ENCODE results near the gene MAEL. TPM values are rescaled to one million over a fixed set of nuclear protein-coding genes. Genes with fewer than 3 reads are reported as not detected.

The MAEL gene
- total RNA-seq, 1 donor from 2014 or later = not detected

DNA sequence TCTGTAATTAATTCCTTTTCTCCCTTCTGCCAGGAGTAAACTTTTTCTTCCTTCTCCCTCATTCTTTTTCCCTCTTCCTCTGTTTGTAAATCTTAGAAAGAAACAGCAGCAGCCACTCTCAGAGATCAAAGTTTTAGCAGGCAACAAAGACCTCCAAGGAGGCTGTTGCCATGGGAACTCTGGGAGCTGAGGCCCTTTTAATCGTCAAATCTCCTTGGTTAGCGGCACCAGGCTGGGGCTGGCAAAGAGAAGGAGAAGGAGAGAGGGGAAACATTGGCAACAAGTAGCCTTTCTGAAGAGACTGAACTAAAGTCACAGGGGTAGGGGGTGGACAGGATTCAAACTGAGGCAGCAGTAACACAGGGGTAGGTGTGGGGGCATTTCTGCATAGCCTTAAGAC lies 38.9 kb upstream of the MAEL start:
- TF ChIP-seq, protein P1, sequence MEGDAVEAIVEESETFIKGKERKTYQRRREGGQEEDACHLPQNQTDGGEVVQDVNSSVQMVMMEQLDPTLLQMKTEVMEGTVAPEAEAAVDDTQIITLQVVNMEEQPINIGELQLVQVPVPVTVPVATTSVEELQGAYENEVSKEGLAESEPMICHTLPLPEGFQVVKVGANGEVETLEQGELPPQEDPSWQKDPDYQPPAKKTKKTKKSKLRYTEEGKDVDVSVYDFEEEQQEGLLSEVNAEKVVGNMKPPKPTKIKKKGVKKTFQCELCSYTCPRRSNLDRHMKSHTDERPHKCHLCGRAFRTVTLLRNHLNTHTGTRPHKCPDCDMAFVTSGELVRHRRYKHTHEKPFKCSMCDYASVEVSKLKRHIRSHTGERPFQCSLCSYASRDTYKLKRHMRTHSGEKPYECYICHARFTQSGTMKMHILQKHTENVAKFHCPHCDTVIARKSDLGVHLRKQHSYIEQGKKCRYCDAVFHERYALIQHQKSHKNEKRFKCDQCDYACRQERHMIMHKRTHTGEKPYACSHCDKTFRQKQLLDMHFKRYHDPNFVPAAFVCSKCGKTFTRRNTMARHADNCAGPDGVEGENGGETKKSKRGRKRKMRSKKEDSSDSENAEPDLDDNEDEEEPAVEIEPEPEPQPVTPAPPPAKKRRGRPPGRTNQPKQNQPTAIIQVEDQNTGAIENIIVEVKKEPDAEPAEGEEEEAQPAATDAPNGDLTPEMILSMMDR (IDR thresholded peaks at IDR 0.05; ENCODE audit: insufficient read depth, low read length, severe bottlenecking) = no peak
- no peak for FAIRE-seq
- Histone ChIP-seq H3K27me3 (ENCODE audit: control insufficient read depth, insufficient read depth, low read length) (peaks cover 18% of the 10 kb centered on the region), H3K36me3 (ENCODE audit: control insufficient read depth, insufficient read depth, low read length) (no peaks in the 10 kb centered on the region), H3K4me3 (ENCODE audit: low read depth, low read length) (no peak overlapping the region)
- DNase-seq (ENCODE audit: low read depth) = no peak

DNA sequence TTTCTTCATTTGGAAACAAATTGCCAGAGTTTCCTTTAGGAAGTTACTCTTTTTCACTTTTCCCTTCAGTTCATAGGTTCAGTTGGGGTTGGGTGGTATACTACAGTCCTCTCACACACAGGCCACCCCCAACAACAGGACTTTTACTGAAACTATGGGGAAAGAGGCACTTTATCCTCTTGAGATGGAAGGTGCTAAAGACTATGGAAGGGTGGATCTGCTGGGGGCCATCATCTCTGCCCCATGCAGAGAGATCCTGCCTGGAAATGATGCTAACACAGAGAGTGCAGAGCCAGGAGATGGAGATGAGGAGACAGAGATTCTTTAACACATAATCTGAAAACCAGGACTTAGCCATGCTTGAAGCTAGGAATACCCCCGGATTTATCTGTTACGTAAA lies 38.0 kb upstream of the MAEL start:
- no peak for FAIRE-seq

DNA sequence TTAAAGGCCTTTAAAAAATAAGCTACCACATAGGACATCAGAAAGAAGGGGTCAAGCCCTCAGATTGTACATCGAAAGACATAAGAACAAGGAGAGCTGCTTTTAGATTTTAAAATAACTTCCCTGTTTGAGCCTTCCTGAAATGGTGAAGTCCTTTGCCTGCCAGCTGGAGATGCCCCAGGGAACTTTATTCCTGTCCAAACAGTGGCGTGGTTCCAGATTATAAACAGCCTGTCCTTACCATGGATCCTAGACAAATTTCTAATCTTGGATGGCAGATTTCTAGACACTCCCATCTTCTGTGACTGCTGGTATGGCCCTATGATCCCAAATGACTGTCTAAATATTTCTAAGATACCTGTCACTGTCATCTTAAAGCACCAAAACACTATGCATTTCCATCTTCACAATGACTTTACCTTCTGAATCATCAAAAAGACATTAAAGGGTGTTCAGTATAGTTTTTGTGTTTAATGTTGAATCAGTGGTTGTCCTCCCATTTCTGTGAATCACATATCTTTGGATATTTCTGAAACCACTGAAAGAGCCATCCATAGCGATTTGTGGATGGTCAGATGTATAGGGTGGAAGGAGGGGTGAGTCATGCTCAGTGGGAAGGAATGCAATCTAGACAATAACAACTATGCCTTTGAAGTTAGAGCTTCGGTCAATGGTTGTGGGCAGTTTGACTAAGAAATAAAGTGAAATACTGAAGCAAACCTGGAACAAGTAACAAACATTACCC lies 36.9 kb upstream of the MAEL start:
- Histone ChIP-seq H3K4me3 (ENCODE audit: low read depth, low read length) (no peak overlapping the region), H3K36me3 (ENCODE audit: control insufficient read depth, insufficient read depth, low read length) (no peaks in the 10 kb centered on the region), H3K27me3 (ENCODE audit: control insufficient read depth, insufficient read depth, low read length) (peaks cover 16% of the 10 kb centered on the region)
- DNase-seq (ENCODE audit: low read depth) (peak; percentile 60), FAIRE-seq (no peak)
- TF ChIP-seq, protein P1 (IDR thresholded peaks at IDR 0.05; ENCODE audit: insufficient read depth, low read length, severe bottlenecking) = no peak

More for the DNA sequence above, 38.0 kb upstream of the MAEL start:
- Histone ChIP-seq H3K4me3 (ENCODE audit: low read depth, low read length) (no peak overlapping the region), H3K36me3 (ENCODE audit: control insufficient read depth, insufficient read depth, low read length) (no peaks in the 10 kb centered on the region), H3K27me3 (ENCODE audit: control insufficient read depth, insufficient read depth, low read length) (peaks cover 18% of the 10 kb centered on the region)
- TF ChIP-seq, protein P1 (IDR thresholded peaks at IDR 0.05; ENCODE audit: insufficient read depth, low read length, severe bottlenecking) = no peak
- no peak for DNase-seq (ENCODE audit: low read depth)

DNA sequence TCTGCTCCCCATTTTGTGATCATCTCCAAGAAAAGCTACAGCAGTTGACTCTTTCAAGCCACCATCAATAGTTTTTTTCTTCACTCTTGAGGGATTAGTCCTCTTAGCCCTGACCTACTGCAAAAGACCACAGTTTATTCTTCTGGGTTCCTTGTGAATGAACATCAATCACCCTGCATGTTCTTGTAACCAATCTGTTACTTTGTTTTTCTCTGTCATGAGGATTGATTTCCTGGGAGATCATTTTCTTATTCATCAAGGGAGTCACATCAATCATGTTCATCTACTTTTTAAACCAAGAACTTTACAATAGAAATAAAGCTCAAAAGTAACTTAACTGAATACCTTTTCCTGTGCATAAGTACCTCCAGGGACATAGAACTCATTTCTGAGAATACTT lies 35.6 kb upstream of the MAEL start:
- FAIRE-seq (no peak), DNase-seq (ENCODE audit: low read depth) (no peak)
- TF ChIP-seq, protein P1 (IDR thresholded peaks at IDR 0.05; ENCODE audit: insufficient read depth, low read length, severe bottlenecking) = no peak
- Histone ChIP-seq H3K27me3 (ENCODE audit: control insufficient read depth, insufficient read depth, low read length) (peaks cover 7% of the 10 kb centered on the region), H3K4me3 (ENCODE audit: low read depth, low read length) (no peak overlapping the region), H3K36me3 (ENCODE audit: control insufficient read depth, insufficient read depth, low read length) (no peaks in the 10 kb centered on the region)

GRCh38 chr1:166956057-166956850 lies 32.8 kb upstream of the MAEL start:
- H3K36me3 ChIP-seq (ENCODE audit: control insufficient read depth, insufficient read depth, low read length) = no peaks in the 10 kb centered on the region
- H3K27me3 ChIP-seq (ENCODE audit: control insufficient read depth, insufficient read depth, low read length) = no peaks in the 10 kb centered on the region
- TF ChIP-seq, protein P1 (IDR thresholded peaks at IDR 0.05; ENCODE audit: insufficient read depth, low read length, severe bottlenecking) = no peak
- DNase-seq (ENCODE audit: low read depth) (no peak), FAIRE-seq (peak; percentile 40)
- H3K4me3 ChIP-seq (ENCODE audit: low read depth, low read length) = no peak overlapping the region
